IMR-90 (cell line): ENCODE data around the gene PRELID1. TPM values are rescaled to one million over a fixed set of nuclear protein-coding genes. Genes with fewer than 3 reads are reported as not detected.

ENCODE experiments used
- ATAC-seq: fragments of 200-7000 bp; cut with Tn5 transposase; 2 replicates; pipeline ENCODE4 v1.9.1; 2020; ENCODE audit warnings: low read depth, mild to moderate bottlenecking, moderate library complexity
- BruUV-seq: library from RNA; stranded (reverse); fragments of 400-500 nt; replicated peaks from 2 replicates; lab custom pipeline; 2021; lab: Mats Ljungman, UMichigan
- CTCF ChIA-PET: fragments of 300-600 bp; formaldehyde crosslinking; extraction: SDS; loops from one replicate; lab custom pipeline; 2021; ENCODE audit warnings: antibody characterized with exemption; lab: Yijun Ruan, JAX
- POLR2A ChIA-PET: fragments of 300-600 bp; sonication (Branson Sonifier 250); formaldehyde crosslinking; loops from one replicate; lab custom pipeline; 2022; ENCODE audit warnings: antibody characterized with exemption; ENCODE audit not compliant: unreplicated experiment; lab: Charles Lee
- DNase-seq: peaks from one replicate; pipeline ENCODE4 v3.0.0; 2013
- H2AFZ ChIP-seq: replicated peaks from 2 replicates; pipeline ENCODE3; 2013; ENCODE audit warnings: low read length, mild to moderate bottlenecking; ENCODE audit not compliant: poor library complexity
- H2AK5ac ChIP-seq: 2 replicates; pipeline ENCODE4 v1.6.1; 2013; ENCODE audit warnings: low read depth, low read length, inconsistent platforms
- H2AK9ac ChIP-seq: replicated peaks from 2 replicates; pipeline ENCODE3; 2013; ENCODE audit warnings: mild to moderate bottlenecking, low read depth, low read length, moderate library complexity; ENCODE audit not compliant: poor library complexity
- H2BK120ac ChIP-seq: 2 replicates; pipeline ENCODE4 v1.6.1; 2013; ENCODE audit warnings: low read depth, low read length, inconsistent platforms
- H2BK15ac ChIP-seq: 3 replicates; pipeline ENCODE4 v1.6.1; 2013; ENCODE audit warnings: low read depth, low read length, inconsistent platforms
- H2BK20ac ChIP-seq: 2 replicates; pipeline ENCODE4 v1.6.1; 2013; ENCODE audit warnings: low read depth, mild to moderate bottlenecking, inconsistent platforms, low read length, moderate library complexity
- H2BK5ac ChIP-seq: 2 replicates; pipeline ENCODE4 v1.6.1; 2013; ENCODE audit warnings: mild to moderate bottlenecking, low read depth, low read length, inconsistent platforms; ENCODE audit not compliant: poor library complexity, severe bottlenecking
- H3K14ac ChIP-seq: replicated peaks from 2 replicates; pipeline ENCODE4 v1.6.1; 2013; ENCODE audit warnings: low read depth, low read length, inconsistent platforms
- H3K18ac ChIP-seq: 2 replicates; pipeline ENCODE4 v1.6.1; 2013; ENCODE audit warnings: low read depth, low read length, control low read depth
- H3K23ac ChIP-seq: 2 replicates; pipeline ENCODE4 v1.6.1; 2013; ENCODE audit warnings: low read depth, low read length, inconsistent platforms
- H3K27ac ChIP-seq: 2 replicates; pipeline ENCODE4 v1.5.1; 2013; ENCODE audit warnings: mild to moderate bottlenecking, control low read depth, low read length; ENCODE audit not compliant: insufficient read depth
- H3K27me3 ChIP-seq: 2 replicates; pipeline ENCODE4 v1.6.1; 2013; ENCODE audit warnings: low read length; ENCODE audit not compliant: control insufficient read depth, insufficient read depth
- H3K36me3 ChIP-seq: 2 replicates; pipeline ENCODE4 v1.6.1; 2013; ENCODE audit warnings: low read length, mixed read lengths; ENCODE audit not compliant: control insufficient read depth, insufficient read depth
- H3K4ac ChIP-seq: 2 replicates; pipeline ENCODE4 v1.6.1; 2013; ENCODE audit warnings: low read depth, low read length, inconsistent platforms
- H3K4me1 ChIP-seq: 2 replicates; pipeline ENCODE4 v1.6.1; 2013; ENCODE audit warnings: low read length, mixed read lengths; ENCODE audit not compliant: control insufficient read depth, insufficient read depth
- H3K4me2 ChIP-seq: 2 replicates; pipeline ENCODE4 v1.6.1; 2013; ENCODE audit warnings: low read depth, mild to moderate bottlenecking, control low read depth, low read length, moderate library complexity
- H3K4me3 ChIP-seq: 2 replicates; pipeline ENCODE4 v1.5.1; 2013; ENCODE audit warnings: low read depth, mild to moderate bottlenecking, control low read depth, low read length, moderate library complexity; ENCODE audit not compliant: insufficient read depth
- H3K56ac ChIP-seq: 2 replicates; pipeline ENCODE4 v1.6.1; 2013; ENCODE audit warnings: low read length, inconsistent platforms; ENCODE audit not compliant: insufficient read depth; ENCODE audit errors: extremely low read depth
- H3K79me1 ChIP-seq, 2 experiments: 2 replicates each; pipeline ENCODE4 v1.6.1; 2013; ENCODE audit warnings: low read length in 2 of 2, inconsistent platforms in 1 of 2, low read depth in 1 of 2
- H3K9ac ChIP-seq: 2 replicates; pipeline ENCODE4 v1.6.1; 2013; ENCODE audit warnings: low read depth, low read length, control low read depth
- H3K9me1 ChIP-seq: 2 replicates; pipeline ENCODE4 v1.6.1; 2013; ENCODE audit warnings: low read length, inconsistent platforms; ENCODE audit not compliant: insufficient read depth
- H3K9me3 ChIP-seq: 2 replicates; pipeline ENCODE4 v1.6.1; 2013; ENCODE audit warnings: low read length; ENCODE audit not compliant: control insufficient read depth, insufficient read depth
- H4K20me1 ChIP-seq: 2 replicates; pipeline ENCODE4 v1.6.1; 2013; ENCODE audit warnings: low read length, inconsistent platforms; ENCODE audit not compliant: insufficient read depth
- H4K5ac ChIP-seq: 2 replicates; pipeline ENCODE4 v1.6.1; 2013; ENCODE audit warnings: mild to moderate bottlenecking, low read depth, low read length, control low read depth
- H4K8ac ChIP-seq, 2 experiments: 2 replicates each; pipeline ENCODE4 v1.6.1; 2013; ENCODE audit warnings: low read depth in 2 of 2, low read length in 2 of 2, control low read depth in 1 of 2, inconsistent platforms in 1 of 2
- H4K91ac ChIP-seq: 2 replicates; pipeline ENCODE4 v1.6.1; 2013; ENCODE audit warnings: low read depth, low read length, inconsistent platforms; ENCODE audit not compliant: insufficient read depth
- BHLHE40 ChIP-seq: fragments of 150-350 bp; IDR thresholded peaks from 2 replicates; pipeline ENCODE4 v1.6.1; 2016; ENCODE audit warnings: mild to moderate bottlenecking, low read depth, low read length
- MAFK ChIP-seq: IDR thresholded peaks from 2 replicates; pipeline ENCODE4 v1.6.1; 2012; ENCODE audit warnings: low read depth, low read length, improper control_type of control experiment
- NFE2L2 ChIP-seq: fragments of 150-350 bp; IDR thresholded peaks from 2 replicates; pipeline ENCODE4 v1.6.1; 2016; ENCODE audit warnings: low read depth, mild to moderate bottlenecking, low read length
- RAD21 ChIP-seq: IDR thresholded peaks from 2 replicates; pipeline ENCODE4 v1.6.1; 2012; ENCODE audit warnings: low read length, improper control_type of control experiment
- RCOR1 ChIP-seq: IDR thresholded peaks from 2 replicates; pipeline ENCODE4 v1.6.1; 2012; ENCODE audit warnings: mild to moderate bottlenecking, low read length, improper control_type of control experiment; ENCODE audit not compliant: insufficient replicate concordance
- WGBS, 2 experiments: methylation state at CpG; one replicate each; pipeline versions ENCODE4 v1.1.5 to v1.1.7; 2013; ENCODE audit warnings: missing lambda C conversion rate in 2 of 2; ENCODE audit not compliant: insufficient read length in 1 of 2; ENCODE audit errors: extremely low coverage in 2 of 2; 5-methylcytosine and 5-hydroxymethylcytosine counted together
- dilution Hi-C: fragments of 300-500 bp; cut with HindIII; formaldehyde crosslinking; loops from one replicate; pipeline ENCODE4 v1.14.3; 2018; ENCODE audit warnings: low sequenced_read_pairs; ENCODE audit not compliant: unreplicated experiment
- in situ Hi-C: fragments of 300-500 bp; cut with MboI; formaldehyde crosslinking; loops from 3 replicates; pipeline ENCODE4 v1.14.3; 2019; ENCODE audit warnings: low sequenced_read_pairs, inconsistent platforms, mixed read lengths
- intact Hi-C: fragments of 100-400 bp; cut with micrococcal nuclease; formaldehyde crosslinking; loops from 2 replicates; pipeline ENCODE4 v1.10.0; 2022
- polyA plus RNA-seq, 3 experiments: library from polyadenylated mRNA; depleted of rRNA; stranded (reverse); fragments of >200 nt; gene quantifications; 2 replicates each; pipeline ENCODE4 v1.2.3, GENCODE V29; 2012; ENCODE audit warnings: low replicate concordance in 1 of 3
- total RNA-seq: library from RNA; depleted of rRNA; stranded (reverse); fragments of >200 nt; gene quantifications from 2 replicates; pipeline ENCODE4 v1.2.3, GENCODE V29; 2012
- TF ChIP-seq, protein P1 (sequence below): fragments of 150-350 bp; IDR thresholded peaks from 2 replicates; pipeline ENCODE4 v1.6.1; 2016; ENCODE audit warnings: low read depth, mild to moderate bottlenecking, low read length, moderate library complexity, borderline replicate concordance

The PRELID1 gene
- total and polyA plus RNA-seq, 2 of the 4 experiments (the other 2 are of a cell fraction): 116 to 239 TPM

DNA sequence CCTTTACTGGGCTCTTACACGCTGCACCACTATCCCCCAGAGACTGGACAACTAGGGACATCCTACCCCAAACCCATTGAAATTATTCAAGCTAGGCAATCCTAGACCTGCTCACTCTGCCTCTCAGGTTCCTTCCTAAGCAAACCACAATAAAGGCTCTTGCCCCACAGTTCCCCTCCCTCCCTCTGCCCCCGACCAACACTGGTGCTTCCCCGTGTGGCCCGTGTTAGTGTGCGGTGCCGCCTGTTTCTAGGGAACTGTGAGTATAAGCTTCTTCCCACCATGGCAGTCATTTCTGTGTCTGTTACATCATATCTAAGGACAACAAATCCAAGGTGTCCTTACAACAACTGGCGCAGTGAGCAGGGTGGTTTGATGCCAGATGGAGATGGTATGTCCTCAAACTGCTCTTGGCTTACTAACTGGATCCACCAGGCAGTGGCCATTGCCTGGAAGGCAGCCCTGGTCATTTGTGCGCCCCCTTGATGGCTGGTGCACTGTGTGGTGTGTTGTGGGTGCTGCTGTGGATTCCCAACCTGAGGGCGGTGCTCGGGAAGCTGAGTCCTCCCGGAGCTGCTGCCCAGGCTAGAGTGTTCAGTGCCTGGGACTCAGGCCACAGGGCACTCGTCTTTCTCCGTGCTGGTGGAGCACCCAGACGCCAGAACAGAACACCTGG lies 16.5 kb downstream of the PRELID1 start:
- H4K20me1 ChIP-seq: peaks cover 11% of the 10 kb centered on the region; the same call in 1 of the 2 replicates
- dilution Hi-C loops (no loop called here), intact Hi-C loops (loop anchor here (2.0 kb wide), 1 partner anchor 181 kb away; no protein-coding TSS in a partner anchor), in situ Hi-C loops (no loop called here)
- no peak overlapping the region for H2BK15ac ChIP-seq
- DNase-seq: no peak
- no peak overlapping the region for H3K27ac ChIP-seq
- H3K36me3 ChIP-seq: no peaks in the 10 kb centered on the region; the same call in 1 of the 2 replicates
- no peaks in the 10 kb centered on the region for H3K4me1 ChIP-seq
- no peak overlapping the region for H2BK20ac ChIP-seq
- TF ChIP-seq RCOR1: no peak
- TF ChIP-seq RAD21: no peak
- TF ChIP-seq MAFK: no peak
- TF ChIP-seq BHLHE40: no peak
- TF ChIP-seq, protein P1, sequence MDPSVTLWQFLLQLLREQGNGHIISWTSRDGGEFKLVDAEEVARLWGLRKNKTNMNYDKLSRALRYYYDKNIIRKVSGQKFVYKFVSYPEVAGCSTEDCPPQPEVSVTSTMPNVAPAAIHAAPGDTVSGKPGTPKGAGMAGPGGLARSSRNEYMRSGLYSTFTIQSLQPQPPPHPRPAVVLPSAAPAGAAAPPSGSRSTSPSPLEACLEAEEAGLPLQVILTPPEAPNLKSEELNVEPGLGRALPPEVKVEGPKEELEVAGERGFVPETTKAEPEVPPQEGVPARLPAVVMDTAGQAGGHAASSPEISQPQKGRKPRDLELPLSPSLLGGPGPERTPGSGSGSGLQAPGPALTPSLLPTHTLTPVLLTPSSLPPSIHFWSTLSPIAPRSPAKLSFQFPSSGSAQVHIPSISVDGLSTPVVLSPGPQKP: no peak
- no peak for TF ChIP-seq NFE2L2
- no peaks in the 10 kb centered on the region for H3K9me3 ChIP-seq
- H3K4me3 ChIP-seq: no peak overlapping the region
- BruUV-seq: no TSS peak
- no peak overlapping the region for H2BK5ac ChIP-seq
- no peak overlapping the region for H2AK5ac ChIP-seq
- POLR2A ChIA-PET: no interaction called here
- H3K56ac ChIP-seq: no peak overlapping the region
- WGBS, 2 experiments: 93% methylated on average over 11 of the region's 14 CpGs; no CpG with 5 or more reads in 1 of the 2 experiments
- no peaks in the 10 kb centered on the region for H3K27me3 ChIP-seq
- H3K9me1 ChIP-seq: peaks cover 5% of the 10 kb centered on the region; the same call in 1 of the 2 replicates
- H4K5ac ChIP-seq: no peak overlapping the region
- H3K79me1 ChIP-seq: peaks cover 0 to 11% of the 10 kb centered on the region in 2 experiments; a peak in 3 of 4 replicates
- no peak overlapping the region for H4K91ac ChIP-seq
- no peak overlapping the region for H3K4me2 ChIP-seq
- no peak overlapping the region for H3K14ac ChIP-seq
- no peak overlapping the region for H3K23ac ChIP-seq
- no peak overlapping the region for H2AFZ ChIP-seq
- H3K9ac ChIP-seq: no peak overlapping the region
- H4K8ac ChIP-seq: no peak overlapping the region
- H3K18ac ChIP-seq: no peak overlapping the region
- H2AK9ac ChIP-seq: no peak overlapping the region
- CTCF ChIA-PET: interaction anchor here (1.6 kb wide), 1 partner anchor 10 kb away, joined by 6 read pairs; no protein-coding TSS in a partner anchor
- no peak overlapping the region for H2BK120ac ChIP-seq
- no peak for ATAC-seq
- no peak overlapping the region for H3K4ac ChIP-seq
